Chondrocyte (in vitro differentiated cells): ENCODE measurements around the gene SFTPB. TPM values are rescaled to one million over a fixed set of nuclear protein-coding genes. Genes with fewer than 3 reads are reported as not detected.

ENCODE experiments used
- DNase-seq: peaks from one replicate; pipeline ENCODE4 v3.0.0; 2021; ENCODE audit warnings: mixed read lengths, low spot score
- H3K27ac Mint-ChIP-seq: one replicate; pipeline ENCODE4 v1.8.0; 2021; ENCODE audit warnings: mild to moderate bottlenecking, moderate library complexity, mixed read lengths; ENCODE audit not compliant: unreplicated experiment
- H3K27me3 Mint-ChIP-seq: 2 replicates; pipeline ENCODE4 v1.8.0; 2021; ENCODE audit warnings: low read depth, mixed read lengths
- H3K36me3 Mint-ChIP-seq: 2 replicates; pipeline ENCODE4 v1.8.0; 2021; ENCODE audit warnings: low read depth, mixed read lengths
- H3K4me1 Mint-ChIP-seq: 2 replicates; pipeline ENCODE4 v1.8.0; 2021; ENCODE audit warnings: low read depth, mild to moderate bottlenecking, mixed read lengths
- H3K4me3 Mint-ChIP-seq: one replicate; pipeline ENCODE4 v1.8.0; 2021; ENCODE audit warnings: mild to moderate bottlenecking, moderate library complexity, mixed read lengths; ENCODE audit not compliant: unreplicated experiment
- H3K9me3 Mint-ChIP-seq: 2 replicates; pipeline ENCODE4 v1.8.0; 2021; ENCODE audit warnings: low read depth, mixed read lengths
- total RNA-seq: library from RNA; stranded (reverse); gene quantifications from 3 replicates; pipeline ENCODE4 v1.2.1, GENCODE V29; 2021
- TF ChIP-seq, protein P1 (sequence below): fragments of 200-600 bp; sonication (generic); IDR thresholded peaks from 2 replicates; pipeline ENCODE4 v1.5.0; 2021; ENCODE audit warnings: antibody characterized with exemption, mild to moderate bottlenecking, moderate library complexity

Gene SFTPB
- total RNA-seq, 1 donor from 2014 or later: not detected

DNA sequence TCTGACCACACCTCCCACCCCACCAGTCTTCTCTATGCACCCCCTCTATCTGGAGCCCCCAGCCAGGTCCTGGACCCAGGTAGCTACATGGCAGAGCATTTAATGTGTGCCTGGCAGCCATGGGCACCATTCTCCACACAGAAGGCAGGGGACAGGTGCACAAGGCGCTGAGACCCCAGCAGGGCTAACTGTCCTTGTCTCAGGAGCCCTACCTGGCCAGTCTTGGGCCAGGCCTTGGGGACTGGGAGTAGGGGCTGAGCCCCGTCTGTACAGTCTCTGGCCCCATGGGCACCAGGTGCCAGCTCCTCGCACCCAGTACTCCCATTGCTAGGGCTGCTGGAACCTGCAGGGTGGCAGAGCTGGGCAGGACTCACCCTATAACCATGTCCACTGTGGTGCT is 29.1 kb upstream of the SFTPB start:
- peaks cover 6% of the 10 kb centered on the region for H3K4me1 Mint-ChIP-seq
- H3K27ac Mint-ChIP-seq: no peak overlapping the region
- TF ChIP-seq, protein P1, sequence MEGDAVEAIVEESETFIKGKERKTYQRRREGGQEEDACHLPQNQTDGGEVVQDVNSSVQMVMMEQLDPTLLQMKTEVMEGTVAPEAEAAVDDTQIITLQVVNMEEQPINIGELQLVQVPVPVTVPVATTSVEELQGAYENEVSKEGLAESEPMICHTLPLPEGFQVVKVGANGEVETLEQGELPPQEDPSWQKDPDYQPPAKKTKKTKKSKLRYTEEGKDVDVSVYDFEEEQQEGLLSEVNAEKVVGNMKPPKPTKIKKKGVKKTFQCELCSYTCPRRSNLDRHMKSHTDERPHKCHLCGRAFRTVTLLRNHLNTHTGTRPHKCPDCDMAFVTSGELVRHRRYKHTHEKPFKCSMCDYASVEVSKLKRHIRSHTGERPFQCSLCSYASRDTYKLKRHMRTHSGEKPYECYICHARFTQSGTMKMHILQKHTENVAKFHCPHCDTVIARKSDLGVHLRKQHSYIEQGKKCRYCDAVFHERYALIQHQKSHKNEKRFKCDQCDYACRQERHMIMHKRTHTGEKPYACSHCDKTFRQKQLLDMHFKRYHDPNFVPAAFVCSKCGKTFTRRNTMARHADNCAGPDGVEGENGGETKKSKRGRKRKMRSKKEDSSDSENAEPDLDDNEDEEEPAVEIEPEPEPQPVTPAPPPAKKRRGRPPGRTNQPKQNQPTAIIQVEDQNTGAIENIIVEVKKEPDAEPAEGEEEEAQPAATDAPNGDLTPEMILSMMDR: no peak
- no peak overlapping the region for H3K4me3 Mint-ChIP-seq
- no peaks in the 10 kb centered on the region for H3K9me3 Mint-ChIP-seq
- H3K36me3 Mint-ChIP-seq: no peaks in the 10 kb centered on the region
- no peak for DNase-seq
- no peaks in the 10 kb centered on the region for H3K27me3 Mint-ChIP-seq

DNA sequence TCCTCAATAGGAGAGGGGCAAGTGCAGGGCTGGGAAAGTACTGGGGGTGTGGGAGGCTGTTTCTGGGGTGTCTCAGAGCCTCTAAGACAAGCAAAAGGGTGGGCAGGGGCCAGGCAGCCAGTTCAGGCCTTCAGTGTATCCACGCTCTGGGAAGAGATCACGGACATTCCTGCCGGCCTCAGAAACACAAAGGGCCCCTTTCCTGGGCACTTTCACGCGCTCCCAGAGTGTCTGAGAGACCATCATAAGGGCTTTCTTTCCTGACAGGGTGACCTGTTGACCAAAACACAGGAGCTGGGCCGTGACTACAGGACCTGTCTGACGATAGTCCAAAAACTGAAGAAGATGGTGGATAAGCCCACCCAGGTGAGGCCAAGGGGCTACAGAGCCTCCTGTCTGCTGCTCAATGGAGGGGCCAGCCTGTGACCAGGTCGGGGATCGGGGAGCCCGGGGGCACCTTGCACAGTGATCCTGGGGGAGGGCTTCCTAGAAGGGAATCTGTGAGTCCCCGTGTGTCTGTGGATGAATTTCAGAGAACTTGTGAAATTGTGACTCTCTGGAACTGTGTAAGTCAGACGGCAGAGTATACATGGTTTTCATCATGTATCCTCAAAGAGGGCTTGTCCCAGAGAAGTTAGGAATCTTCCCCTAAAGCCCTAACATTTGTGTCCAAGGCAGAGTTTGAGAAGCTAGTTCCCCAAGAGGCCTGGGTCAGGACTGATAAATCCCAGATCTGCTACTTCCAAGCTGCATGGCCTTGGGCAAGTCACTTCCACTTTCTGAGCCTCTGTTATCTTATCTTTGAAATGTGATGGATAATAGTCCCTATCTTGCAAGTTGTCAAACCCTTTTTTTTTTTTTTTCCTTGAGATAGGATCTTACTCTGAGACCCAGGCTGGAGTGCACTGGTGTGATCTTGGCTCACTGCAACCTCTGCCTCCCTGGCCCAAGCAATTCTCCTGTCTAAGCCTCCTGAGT is 28.0 kb upstream of the SFTPB start:
- DNase-seq: no peak
- no peak overlapping the region for H3K4me3 Mint-ChIP-seq
- no peaks in the 10 kb centered on the region for H3K36me3 Mint-ChIP-seq
- TF ChIP-seq, protein P1: no peak
- peaks cover 2% of the 10 kb centered on the region for H3K4me1 Mint-ChIP-seq
- no peaks in the 10 kb centered on the region for H3K27me3 Mint-ChIP-seq
- H3K27ac Mint-ChIP-seq: no peak overlapping the region
- no peaks in the 10 kb centered on the region for H3K9me3 Mint-ChIP-seq

DNA sequence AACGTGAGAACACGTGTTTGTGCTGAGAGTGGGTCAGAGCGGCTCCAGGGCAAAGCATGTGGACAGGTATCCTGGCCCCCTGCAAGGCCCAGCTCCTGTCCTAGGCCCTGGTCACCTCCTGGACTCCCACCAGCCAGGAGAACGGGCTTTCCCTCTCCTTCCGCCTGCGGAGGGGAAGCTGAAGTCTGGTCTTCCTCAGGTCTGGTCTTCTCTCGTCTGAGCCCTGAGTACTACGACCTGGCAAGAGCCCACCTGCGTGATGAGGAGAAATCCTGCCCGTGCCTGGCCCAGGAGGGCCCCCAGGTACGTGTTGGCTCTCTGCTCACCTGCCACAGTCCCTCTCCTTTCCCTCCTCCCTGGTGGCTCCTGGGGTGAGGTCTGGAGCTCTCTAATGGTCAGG is 27.1 kb upstream of the SFTPB start:
- Mint-ChIP-seq H3K4me1 (peaks cover 2% of the 10 kb centered on the region), H3K4me3 (no peak overlapping the region), H3K9me3 (no peaks in the 10 kb centered on the region), H3K27ac (no peak overlapping the region), H3K27me3 (no peaks in the 10 kb centered on the region), H3K36me3 (no peaks in the 10 kb centered on the region)
- TF ChIP-seq, protein P1: no peak
- DNase-seq: no peak

DNA sequence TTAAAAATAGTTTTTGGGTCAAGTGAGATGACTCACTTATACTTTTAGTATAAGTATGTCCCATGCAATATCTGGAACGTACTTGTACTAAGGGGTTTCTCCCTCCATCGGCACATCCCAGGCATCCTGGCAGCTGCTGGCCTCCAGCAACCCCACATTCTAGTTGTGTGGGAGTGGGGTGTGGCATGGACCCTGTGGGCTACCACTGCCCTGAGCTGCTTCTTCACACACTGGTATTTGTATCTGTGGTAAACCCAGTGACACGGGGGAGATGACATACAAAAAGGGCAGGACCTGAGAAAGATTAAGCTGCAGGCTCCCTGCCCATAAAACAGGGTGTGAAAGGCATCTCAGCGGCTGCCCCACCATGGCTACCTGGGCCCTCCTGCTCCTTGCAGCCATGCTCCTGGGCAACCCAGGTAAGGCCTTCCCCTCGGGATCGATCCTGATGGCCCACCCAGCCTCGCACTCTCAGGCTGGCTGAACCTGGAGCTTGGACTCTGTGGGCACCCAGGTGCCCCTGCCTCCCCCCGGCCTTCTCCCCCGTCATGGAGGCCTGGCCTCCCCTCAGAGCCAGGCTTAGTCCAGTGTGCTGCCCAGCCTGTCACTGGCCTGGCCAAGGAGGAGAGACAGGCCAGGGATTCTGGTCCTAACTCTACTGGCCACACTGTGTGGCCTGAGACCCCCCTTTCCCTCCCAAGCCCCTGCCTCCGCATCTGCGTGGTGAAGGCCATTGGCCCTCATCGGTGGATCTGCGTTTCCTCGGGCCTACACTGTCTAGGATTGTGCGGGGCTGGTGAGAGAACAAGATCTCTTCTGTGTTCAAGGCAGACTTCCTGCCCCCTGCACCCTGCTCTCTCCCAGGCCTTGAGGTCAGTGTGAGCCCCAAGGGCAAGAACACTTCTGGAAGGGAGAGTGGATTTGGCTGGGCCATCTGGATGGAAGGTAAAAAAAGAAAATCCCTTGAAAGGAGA is 26.3 kb upstream of the SFTPB start, which contains the start of gene GNLY:
GNLY (plus strand) TSS at position 307 of the 974 bp plus-strand sequence; CDS start at position 368, 61 bp downstream.
- no peaks in the 10 kb centered on the region for H3K36me3 Mint-ChIP-seq
- H3K4me3 Mint-ChIP-seq: no peak within 1 kb of the TSS

More for the DNA sequence above, 26.3 kb upstream of the SFTPB start, which contains the start of gene GNLY:
- peaks cover 2% of the 10 kb centered on the region for H3K4me1 Mint-ChIP-seq
- TF ChIP-seq, protein P1: no peak
- no peak for DNase-seq
- H3K9me3 Mint-ChIP-seq: no peaks in the 10 kb centered on the region
- no peak within 1 kb of the TSS for H3K27ac Mint-ChIP-seq
- no peaks in the 10 kb centered on the region for H3K27me3 Mint-ChIP-seq
